Kidney (tissue), 14 donors: ENCODE results near the gene NR3C2. TPM values are rescaled to one million over a fixed set of nuclear protein-coding genes. Genes with fewer than 3 reads are reported as not detected.

Experiments used
- DNase-seq, 5 donors: peaks; one replicate each; pipeline ENCODE4 v3.0.0-alpha.2; 2013 to 2020
- FAIRE-seq: peaks from 2 replicates; lab custom pipeline; 2012; peaks lifted over from hg19 to GRCh38; lab: Jason Lieb, UNC
- H3K27ac ChIP-seq, 2 donors: one replicate each; pipeline ENCODE4 v1.7.0; 2013; ENCODE audit warnings: low read depth in 2 of 2, low read length in 2 of 2, inconsistent platforms in 1 of 2
- H3K27me3 ChIP-seq: one replicate; pipeline ENCODE4 v1.7.1; 2013; ENCODE audit warnings: low read length, inconsistent platforms; ENCODE audit not compliant: control insufficient read depth, insufficient read depth
- H3K36me3 ChIP-seq, 3 donors: one replicate each; pipeline versions ENCODE4 v1.7.0 to v1.7.1; 2013; ENCODE audit warnings: low read length in 3 of 3, control low read depth in 1 of 3, inconsistent platforms in 1 of 3; ENCODE audit not compliant: insufficient read depth in 3 of 3, control insufficient read depth in 2 of 3
- H3K4me1 ChIP-seq, 3 donors: one replicate each; pipeline versions ENCODE4 v1.7.0 to v1.7.1; 2013; ENCODE audit warnings: low read length in 3 of 3, inconsistent platforms in 1 of 3, low read depth in 1 of 3; ENCODE audit not compliant: control insufficient read depth in 2 of 3, insufficient read depth in 2 of 3
- H3K4me3 ChIP-seq, 3 donors: one replicate each; pipeline versions ENCODE4 v1.7.0 to v1.8.1; 2013; ENCODE audit warnings: low read length in 3 of 3, control low read depth in 1 of 3, inconsistent platforms in 1 of 3
- H3K9ac ChIP-seq, 3 donors: one replicate each; pipeline versions ENCODE4 v1.7.0 to v1.7.1; 2013; ENCODE audit warnings: low read length in 3 of 3, control low read depth in 1 of 3, inconsistent platforms in 1 of 3
- H3K9me3 ChIP-seq, 3 donors: one replicate each; pipeline versions ENCODE4 v1.7.0 to v1.7.1; 2013; ENCODE audit warnings: low read length in 3 of 3, control low read depth in 1 of 3, inconsistent platforms in 1 of 3; ENCODE audit not compliant: control insufficient read depth in 2 of 3, insufficient read depth in 1 of 3
- intact Hi-C: fragments of 100-400 bp; cut with DNase I; formaldehyde crosslinking; loops from one replicate; pipeline ENCODE4 v1.11.1; 2022
- polyA plus RNA-seq: library from polyadenylated mRNA; stranded (reverse); fragments of 350-450 nt; fragmentation: Illumina TruSeq; extraction: RNeasy Lipid Tissue Mini Kit (QIAGEN cat#74804); gene quantifications from one replicate; pipeline ENCODE4 v1.2.3, GENCODE V29; 2014; ENCODE audit warnings: low read depth, low replicate concordance; ENCODE audit not compliant: insufficient read depth
- total RNA-seq: library from RNA; stranded (reverse); fragmentation: NEBNext Ultra II Directional; extraction: Animal tissue kit (Norgen Biotek cat#: 25700); gene quantifications from one replicate; pipeline ENCODE4 v1.2.1, GENCODE V29; 2021
- TF ChIP-seq, protein P1 (sequence below): IDR thresholded peaks from 3 replicates; pipeline ENCODE4 v1.5.1; 2012; ENCODE audit warnings: mild to moderate bottlenecking, moderate library complexity, borderline replicate concordance; ENCODE audit not compliant: insufficient read depth; ENCODE audit errors: extremely low read depth
- donor health status: control.
- donor health status: control.
- donor health status: control.
- donor health status: control.
- donor health status: control.
- donor health status: DM: yes; HTN: yes; CAD: no.
- donor health status: Normal renal cell carcinoma (clear cell type).

The NR3C2 gene
- total and polyA plus RNA-seq, 2 donors from 2014 or later = 8.7 to 43.4 TPM

DNA sequence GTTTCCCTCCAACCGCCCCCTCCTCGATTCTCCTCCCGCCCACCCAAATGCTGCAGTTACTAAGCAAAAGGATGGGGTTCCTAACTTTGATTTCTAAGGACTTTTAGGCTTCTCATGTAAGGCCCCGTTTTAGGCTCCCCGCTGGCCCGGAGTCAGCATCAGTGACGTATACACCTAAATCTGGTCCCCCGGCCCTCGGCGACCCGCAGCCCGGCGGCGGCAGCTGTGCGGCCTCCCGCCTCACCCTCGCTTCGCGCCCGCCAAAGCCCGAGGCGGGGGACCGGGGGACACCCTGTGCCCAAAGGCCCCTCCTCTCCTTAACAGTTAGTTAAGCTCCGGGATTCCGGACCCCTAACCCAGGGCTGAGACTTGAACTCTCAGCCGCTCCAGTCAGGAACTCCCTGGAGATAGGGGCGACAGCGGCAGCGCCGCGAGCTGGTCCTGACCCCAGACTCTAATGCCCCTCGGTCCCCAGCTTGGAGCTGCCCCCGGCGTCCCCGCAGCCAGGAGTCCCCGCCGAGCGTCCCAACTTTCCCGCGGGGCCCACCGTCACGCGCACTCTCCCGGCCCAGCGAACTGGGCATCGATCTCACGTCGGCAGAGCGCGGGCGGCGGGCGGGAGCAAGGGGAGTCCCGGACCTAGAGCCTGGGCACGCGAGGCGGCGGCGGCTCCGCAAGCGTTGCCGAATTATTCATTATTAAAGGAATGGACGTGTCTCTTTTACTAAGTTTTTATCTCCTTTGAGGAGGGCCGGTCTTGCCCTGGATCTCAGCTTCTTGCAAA lies 1.5 kb upstream of the NR3C2 start:
- Histone ChIP-seq H3K9me3 (no peaks in the 10 kb centered on the region), H3K4me1 (peaks cover 0 to 7% (median 5%) of the 10 kb centered on the region in 3 donors), H3K9ac (peak overlapping the region; percentile 72 to 97 (median 97)), H3K36me3 (no peaks in the 10 kb centered on the region), H3K27me3 (no peaks in the 10 kb centered on the region), H3K4me3 (peak overlapping the region; percentile 83 to 97 (median 84)), H3K27ac (peak overlapping the region; percentile 64 to 84)
- DNase-seq (peak; percentile 35 to 85 (median 49)), FAIRE-seq (no peak)
- intact Hi-C loops = no loop called here
- TF ChIP-seq, protein P1, sequence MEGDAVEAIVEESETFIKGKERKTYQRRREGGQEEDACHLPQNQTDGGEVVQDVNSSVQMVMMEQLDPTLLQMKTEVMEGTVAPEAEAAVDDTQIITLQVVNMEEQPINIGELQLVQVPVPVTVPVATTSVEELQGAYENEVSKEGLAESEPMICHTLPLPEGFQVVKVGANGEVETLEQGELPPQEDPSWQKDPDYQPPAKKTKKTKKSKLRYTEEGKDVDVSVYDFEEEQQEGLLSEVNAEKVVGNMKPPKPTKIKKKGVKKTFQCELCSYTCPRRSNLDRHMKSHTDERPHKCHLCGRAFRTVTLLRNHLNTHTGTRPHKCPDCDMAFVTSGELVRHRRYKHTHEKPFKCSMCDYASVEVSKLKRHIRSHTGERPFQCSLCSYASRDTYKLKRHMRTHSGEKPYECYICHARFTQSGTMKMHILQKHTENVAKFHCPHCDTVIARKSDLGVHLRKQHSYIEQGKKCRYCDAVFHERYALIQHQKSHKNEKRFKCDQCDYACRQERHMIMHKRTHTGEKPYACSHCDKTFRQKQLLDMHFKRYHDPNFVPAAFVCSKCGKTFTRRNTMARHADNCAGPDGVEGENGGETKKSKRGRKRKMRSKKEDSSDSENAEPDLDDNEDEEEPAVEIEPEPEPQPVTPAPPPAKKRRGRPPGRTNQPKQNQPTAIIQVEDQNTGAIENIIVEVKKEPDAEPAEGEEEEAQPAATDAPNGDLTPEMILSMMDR = no peak

DNA sequence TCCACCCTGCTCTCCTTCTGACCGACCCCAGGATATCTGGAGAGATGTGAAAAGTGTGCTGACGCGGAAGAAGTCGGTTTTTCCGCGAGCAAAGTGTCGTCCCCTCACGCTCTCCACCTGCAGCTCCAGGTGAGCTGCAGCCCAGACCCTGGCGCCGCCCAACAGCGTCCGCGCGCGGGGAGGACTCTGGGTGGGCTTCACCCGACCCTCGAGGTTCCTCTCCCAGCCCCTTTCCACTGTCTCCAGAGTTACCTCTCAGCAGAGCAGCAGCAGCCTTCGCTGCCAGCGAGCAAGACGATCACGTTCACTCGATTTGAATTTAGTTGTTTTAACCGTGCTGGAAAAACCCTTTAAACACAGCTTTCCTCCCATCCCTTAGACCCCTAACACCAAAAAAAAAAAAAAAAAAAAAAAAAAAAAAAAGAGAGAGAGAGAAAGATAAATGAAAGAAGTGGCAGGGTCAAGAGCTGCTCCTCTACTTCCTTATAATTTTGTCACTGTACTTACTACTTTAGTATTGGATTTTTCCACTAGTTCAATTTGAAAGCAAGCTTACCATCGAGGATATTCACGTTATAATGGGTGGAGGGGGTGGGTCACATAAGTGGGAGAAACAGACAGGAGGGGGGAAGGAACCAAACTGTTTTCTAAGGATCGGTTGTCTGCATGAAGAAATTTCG lies 758 bp upstream of the NR3C2 start:
- Histone ChIP-seq H3K27ac (peak overlapping the region; percentile 94 to 96), H3K27me3 (no peaks in the 10 kb centered on the region), H3K9ac (peak overlapping the region; percentile 72 to 97 (median 97)), H3K9me3 (no peaks in the 10 kb centered on the region), H3K36me3 (no peaks in the 10 kb centered on the region), H3K4me3 (peak overlapping the region; percentile 83 to 97 (median 84)), H3K4me1 (peaks cover 0 to 7% (median 5%) of the 10 kb centered on the region in 3 donors)
- intact Hi-C loops = no loop called here
- DNase-seq = peak in 2 of 5 donors; percentile 37 to 89
- FAIRE-seq = no peak
- TF ChIP-seq, protein P1 = no peak

DNA sequence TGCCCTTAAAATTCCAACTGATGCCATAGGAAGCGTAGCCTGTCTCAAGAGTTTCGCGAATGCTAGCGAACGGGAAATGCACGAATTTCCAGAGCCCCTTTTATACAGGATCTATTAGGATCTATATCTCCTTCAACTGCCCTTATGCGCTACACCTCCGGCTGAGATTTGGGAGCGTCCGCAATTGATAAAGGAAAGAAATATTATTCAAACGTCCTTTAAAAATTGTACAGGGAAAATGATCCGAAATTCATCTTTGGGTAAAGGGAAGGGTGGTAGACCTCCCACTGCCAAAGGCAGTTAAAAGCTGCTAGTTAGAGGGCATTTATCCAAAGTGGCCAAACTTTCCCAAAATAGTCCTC lies 609 bp downstream of the NR3C2 start:
- DNase-seq = peak in 2 of 5 donors; percentile 13 to 44

More for the DNA sequence above, 609 bp downstream of the NR3C2 start:
- intact Hi-C loops = no loop called here
- H3K27me3 ChIP-seq = no peaks in the 10 kb centered on the region
- FAIRE-seq = no peak
- no peaks in the 10 kb centered on the region for H3K36me3 ChIP-seq
- H3K9ac ChIP-seq = peak overlapping the region; percentile 79 to 97 (median 89)
- TF ChIP-seq, protein P1 = no peak
- H3K9me3 ChIP-seq = no peaks in the 10 kb centered on the region
- peaks cover 0 to 8% (median 7%) of the 10 kb centered on the region in 3 donors for H3K4me1 ChIP-seq
- H3K27ac ChIP-seq = peak overlapping the region; percentile 85 to 94
- peak overlapping the region; percentile 83 to 97 (median 96) for H3K4me3 ChIP-seq
